HG03045 (cell line): ENCODE data around the gene PLCG1.

Experiments used
- ATAC-seq: cut with Tn5 transposase; IDR thresholded peaks from one replicate; pipeline ENCODE4 v1.9.1; 2021; ENCODE audit warnings: mild to moderate bottlenecking, moderate library complexity; ENCODE audit not compliant: unreplicated experiment

Gene PLCG1

GRCh38 chr20:41202426-41202825 lies 65.1 kb downstream of the PLCG1 start:
- no peak for ATAC-seq

- ATAC-seq: no peak
Measured at GRCh38 chr20:41203660-41204059, 66.3 kb downstream of the PLCG1 start.

DNA sequence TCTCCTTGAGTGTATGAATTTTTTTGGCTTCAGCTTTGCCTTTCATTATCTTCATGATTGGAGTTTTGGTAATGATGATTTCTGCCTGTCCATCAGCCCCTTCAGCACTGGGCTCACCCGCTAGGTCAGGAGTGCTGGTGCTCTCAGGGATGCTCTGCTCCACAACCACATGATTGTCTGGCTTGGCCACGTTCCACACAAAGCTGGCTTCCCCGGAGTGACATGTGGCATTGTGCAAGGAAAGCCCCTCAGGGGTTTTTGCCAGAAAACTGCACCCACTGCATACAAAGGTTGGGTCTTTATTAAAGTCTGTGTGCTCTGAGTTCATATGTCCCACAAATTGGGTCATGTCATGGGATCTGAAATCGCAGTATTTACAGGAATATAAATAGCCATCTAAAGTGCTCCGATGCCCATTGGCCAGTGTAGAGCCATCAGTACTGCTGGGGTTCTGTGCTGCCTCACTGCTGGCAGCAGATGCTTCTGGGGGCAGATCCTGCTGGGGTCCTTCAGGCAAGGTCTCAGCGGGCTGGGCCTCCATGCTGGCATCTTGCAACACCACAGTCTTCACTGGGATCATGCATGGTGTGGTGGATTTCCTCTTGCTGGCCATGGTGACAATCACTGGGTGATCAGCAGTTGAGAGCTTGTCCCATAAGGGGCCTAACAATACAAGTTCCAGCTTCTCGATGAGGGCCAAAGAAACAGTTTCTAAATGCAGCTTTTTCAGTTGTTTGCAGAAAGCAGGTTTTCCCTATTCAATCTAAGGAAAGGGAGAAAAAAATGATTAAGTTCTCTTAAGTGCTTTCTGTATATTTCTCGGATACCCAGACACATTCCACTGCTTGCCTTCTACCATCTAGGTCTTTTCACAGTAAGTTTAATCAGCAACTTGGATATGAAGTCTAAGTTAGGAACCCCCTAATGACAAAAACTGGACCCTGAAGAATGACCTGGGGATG lies 67.2 kb downstream of the PLCG1 start:
- no peak for ATAC-seq

- no peak for ATAC-seq
Measured at GRCh38 chr20:41205313-41205712, 68.0 kb downstream of the PLCG1 start.

DNA sequence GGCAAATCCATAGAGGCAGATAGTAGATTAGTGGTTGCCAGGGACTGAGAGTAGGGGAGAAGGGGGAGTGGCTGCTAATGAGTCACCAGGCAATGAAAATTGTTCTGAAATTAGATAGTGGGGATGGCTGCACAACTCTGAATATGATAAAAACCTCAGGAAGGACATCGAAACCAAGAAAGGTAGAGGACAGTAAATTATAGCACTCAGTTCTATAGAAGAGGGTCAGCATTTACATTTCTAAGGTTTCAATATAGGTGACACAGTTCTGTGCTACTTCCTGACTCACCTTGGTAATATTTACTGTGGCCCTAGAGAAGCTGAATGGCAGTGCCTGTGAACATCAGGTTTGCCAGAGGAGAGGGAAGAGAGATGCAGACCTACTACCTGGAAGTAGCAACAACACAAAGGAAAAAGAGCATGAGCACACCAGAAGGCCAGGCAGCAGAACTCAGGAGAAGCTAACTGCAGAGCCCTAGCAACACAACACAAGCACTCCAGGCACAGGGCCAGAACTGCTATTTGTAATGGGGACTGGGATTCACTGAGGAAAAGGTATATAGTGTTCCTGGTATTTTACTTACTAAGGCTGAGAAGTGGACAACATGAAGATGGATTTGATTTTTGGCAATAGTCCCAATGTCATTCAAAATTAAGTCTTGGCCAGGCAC lies 75.9 kb downstream of the PLCG1 start:
- ATAC-seq: no peak

- no peak for ATAC-seq
Measured at GRCh38 chr20:41214202-41214601, 76.9 kb downstream of the PLCG1 start.

DNA sequence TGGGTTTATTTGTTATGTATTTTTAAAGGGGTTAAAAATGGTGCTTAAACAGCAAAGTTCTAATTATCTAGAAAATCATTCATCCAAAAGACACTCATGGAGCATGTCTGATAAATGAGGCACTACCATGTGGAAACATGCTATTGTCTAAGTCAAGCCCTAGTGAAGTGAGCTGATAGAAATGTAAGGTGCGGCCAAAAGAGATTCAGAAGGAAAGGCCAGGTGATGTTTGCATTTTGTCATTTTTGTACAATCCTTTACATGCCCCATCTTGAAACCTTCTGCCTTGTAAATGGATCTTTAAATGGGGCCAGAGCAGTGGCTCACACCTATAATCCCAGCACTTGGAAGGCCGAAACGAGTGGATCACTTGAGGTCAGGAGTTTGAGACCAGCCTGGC lies 77.3 kb downstream of the PLCG1 start:
- no peak for ATAC-seq

- ATAC-seq: no peak
Measured at GRCh38 chr20:41217422-41217821, 80.1 kb downstream of the PLCG1 start.

- no peak for ATAC-seq
Measured at GRCh38 chr20:41218466-41218865, 81.1 kb downstream of the PLCG1 start.

DNA sequence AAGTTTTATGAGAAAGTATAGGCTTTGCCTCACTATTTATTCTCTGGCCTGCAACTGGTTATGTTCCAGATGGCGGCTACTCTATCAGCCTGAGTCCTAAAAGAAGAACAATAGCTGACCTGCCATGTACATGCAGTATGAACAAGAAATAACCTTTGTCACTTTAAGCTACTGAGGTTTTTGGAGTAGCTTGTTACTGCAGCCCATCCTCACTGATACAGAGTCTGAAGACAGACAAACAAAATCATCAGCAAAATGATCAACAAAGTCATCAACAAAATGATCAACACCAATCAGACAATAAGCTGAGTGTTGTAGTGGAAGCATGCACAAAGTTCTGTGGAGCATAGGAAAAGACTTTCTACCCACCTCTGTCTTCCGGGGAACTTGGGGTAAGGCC lies 82.5 kb downstream of the PLCG1 start:
- no peak for ATAC-seq

DNA sequence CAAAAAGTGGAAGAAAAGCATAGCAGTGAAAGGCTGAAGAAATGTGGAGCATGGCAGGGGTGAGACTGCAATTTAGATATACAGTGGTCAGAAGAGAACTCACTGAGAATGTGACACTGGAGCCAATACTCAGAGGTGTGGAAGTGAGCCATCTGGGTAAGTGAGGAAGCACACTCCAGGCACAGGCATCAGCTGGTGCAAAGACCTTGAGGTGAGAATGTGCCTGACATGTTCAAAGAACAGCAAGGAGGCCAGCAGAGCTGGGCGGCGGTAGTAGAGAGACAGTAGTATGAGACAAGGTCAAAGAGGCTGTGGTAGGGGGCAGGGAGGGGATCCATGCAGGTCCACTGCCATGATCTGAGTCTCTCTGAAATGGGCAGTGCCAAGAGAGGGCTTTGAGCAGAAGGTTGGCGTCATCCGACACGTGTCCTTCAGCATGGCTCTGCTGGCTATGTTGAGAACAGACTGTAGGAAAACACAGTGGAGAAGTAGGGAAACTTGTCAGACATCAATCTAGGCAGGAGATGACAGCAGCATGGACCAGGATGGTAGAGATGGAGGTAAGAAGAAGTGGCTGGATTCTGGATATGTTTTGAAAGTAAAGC lies 84.4 kb downstream of the PLCG1 start:
- no peak for ATAC-seq

DNA sequence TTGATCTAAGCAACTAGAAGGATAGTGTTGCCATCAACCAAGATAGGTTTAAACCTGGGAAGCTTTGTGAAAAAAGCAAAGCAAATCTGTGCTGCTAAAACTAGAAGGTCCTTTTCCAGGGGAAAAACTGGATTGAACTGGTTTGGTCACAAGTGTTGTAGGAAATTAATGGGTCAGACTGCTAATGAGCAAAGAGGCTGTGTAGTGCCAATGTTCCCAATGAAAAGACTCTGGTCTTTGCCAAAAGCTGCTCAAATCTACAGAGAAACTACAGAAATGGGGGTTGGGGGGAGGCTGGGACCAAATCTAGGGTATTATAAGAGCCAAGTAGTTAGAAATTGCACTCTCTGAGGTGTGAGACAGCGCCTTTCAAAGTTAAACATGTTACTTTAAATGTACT lies 85.0 kb downstream of the PLCG1 start:
- ATAC-seq: no peak

- ATAC-seq: no peak
Measured at GRCh38 chr20:41222703-41223102, 85.4 kb downstream of the PLCG1 start.

DNA sequence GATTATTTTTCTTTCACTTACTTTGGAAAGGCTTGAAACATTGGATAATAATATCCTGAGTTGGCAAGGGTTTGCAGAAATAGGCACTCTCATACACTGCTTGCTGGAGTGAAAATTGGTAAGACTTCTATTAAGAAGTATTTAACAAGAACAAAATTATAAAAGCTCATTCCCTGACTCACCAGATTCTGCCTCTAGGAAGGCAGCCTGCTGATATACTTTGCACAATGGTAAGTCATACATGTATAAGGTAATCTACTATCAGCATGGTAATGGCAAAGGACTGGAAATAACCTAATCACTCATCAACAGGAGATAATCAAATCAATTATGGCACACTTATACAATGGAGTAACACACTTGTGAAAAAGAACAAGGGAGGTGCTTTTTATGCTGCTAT lies 85.8 kb downstream of the PLCG1 start:
- ATAC-seq: no peak

- ATAC-seq: no peak
Measured at GRCh38 chr20:41224281-41224680, 86.9 kb downstream of the PLCG1 start.

- no peak for ATAC-seq
Measured at GRCh38 chr20:41225091-41225490, 87.7 kb downstream of the PLCG1 start.

GRCh38 chr20:41226426-41226825 lies 89.1 kb downstream of the PLCG1 start:
- ATAC-seq: no peak
